ENCODE measurements around the gene AFF3.

DNA sequence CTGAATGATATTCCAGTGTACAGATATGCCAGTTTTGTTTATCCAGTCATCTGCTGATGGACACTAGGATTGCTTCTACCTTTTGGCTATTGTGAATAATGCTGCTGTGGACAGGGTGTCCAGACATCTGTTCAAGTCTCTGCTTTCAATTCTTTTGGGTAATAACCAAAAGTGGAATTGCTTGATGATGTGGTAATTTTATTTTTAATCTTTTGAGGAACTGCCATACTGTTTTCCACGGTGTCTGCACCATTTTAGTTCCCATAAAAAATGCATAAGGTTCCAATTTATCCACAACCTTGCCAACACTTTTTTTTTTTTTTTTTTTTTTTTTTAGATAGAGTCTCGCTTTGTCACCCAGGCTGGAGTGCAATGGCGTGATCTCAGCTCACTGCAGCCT, 510.7 kb downstream of the AFF3 start:
- no peak for TF ChIP-seq EZH2 (IDR thresholded peaks at IDR 0.05; ENCODE audit: borderline replicate concordance, low read length)
- TF ChIP-seq, protein P1, sequence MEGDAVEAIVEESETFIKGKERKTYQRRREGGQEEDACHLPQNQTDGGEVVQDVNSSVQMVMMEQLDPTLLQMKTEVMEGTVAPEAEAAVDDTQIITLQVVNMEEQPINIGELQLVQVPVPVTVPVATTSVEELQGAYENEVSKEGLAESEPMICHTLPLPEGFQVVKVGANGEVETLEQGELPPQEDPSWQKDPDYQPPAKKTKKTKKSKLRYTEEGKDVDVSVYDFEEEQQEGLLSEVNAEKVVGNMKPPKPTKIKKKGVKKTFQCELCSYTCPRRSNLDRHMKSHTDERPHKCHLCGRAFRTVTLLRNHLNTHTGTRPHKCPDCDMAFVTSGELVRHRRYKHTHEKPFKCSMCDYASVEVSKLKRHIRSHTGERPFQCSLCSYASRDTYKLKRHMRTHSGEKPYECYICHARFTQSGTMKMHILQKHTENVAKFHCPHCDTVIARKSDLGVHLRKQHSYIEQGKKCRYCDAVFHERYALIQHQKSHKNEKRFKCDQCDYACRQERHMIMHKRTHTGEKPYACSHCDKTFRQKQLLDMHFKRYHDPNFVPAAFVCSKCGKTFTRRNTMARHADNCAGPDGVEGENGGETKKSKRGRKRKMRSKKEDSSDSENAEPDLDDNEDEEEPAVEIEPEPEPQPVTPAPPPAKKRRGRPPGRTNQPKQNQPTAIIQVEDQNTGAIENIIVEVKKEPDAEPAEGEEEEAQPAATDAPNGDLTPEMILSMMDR (IDR thresholded peaks at IDR 0.05; ENCODE audit: low read length): no peak

All from OCI-LY1 (cell line).